Lower leg skin (tissue), 3 donors: ENCODE data around the gene NECTIN4.
"Not testable (repeated sequence)": the region's sequence is repeated elsewhere in the genome, so short reads cannot be mapped to it uniquely, and the experiment has no call there.

ENCODE experiments used
- POLR2A ChIP-seq, 2 donors: fragments of 450-650 bp; IDR thresholded peaks; one replicate each; pipeline ENCODE4 v1.6.1; 2016 to 2017; ENCODE audit warnings: antibody characterized with exemption in 2 of 2, mild to moderate bottlenecking in 1 of 2, moderate library complexity in 1 of 2
- TF ChIP-seq, protein P1 (sequence below), 3 donors: fragments of 450-650 bp; IDR thresholded peaks; one replicate each; pipeline ENCODE4 v1.5.1; 2016; ENCODE audit warnings: antibody characterized with exemption in 3 of 3, mild to moderate bottlenecking in 3 of 3, moderate library complexity in 2 of 3

DNA sequence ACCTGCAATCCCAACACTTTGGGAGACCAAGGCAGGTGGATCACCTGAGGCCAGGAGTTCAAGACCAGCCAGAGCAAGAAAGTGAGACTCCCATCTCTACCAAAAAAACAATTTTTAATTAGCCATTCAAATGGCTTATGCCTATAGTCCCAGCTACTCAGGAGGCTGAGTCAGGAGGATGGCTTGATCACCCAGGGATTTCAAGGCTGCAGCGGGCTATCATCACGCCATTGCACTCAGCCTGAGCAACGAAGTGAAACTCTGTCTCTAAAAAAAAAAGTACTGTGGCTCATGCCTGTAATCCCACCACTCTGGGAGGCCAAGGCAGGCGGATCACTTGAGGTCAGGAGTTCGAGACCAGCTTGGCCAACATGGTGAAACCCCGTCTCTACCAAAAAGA is 26.6 kb upstream of the NECTIN4 start:
- TF ChIP-seq, protein P1, sequence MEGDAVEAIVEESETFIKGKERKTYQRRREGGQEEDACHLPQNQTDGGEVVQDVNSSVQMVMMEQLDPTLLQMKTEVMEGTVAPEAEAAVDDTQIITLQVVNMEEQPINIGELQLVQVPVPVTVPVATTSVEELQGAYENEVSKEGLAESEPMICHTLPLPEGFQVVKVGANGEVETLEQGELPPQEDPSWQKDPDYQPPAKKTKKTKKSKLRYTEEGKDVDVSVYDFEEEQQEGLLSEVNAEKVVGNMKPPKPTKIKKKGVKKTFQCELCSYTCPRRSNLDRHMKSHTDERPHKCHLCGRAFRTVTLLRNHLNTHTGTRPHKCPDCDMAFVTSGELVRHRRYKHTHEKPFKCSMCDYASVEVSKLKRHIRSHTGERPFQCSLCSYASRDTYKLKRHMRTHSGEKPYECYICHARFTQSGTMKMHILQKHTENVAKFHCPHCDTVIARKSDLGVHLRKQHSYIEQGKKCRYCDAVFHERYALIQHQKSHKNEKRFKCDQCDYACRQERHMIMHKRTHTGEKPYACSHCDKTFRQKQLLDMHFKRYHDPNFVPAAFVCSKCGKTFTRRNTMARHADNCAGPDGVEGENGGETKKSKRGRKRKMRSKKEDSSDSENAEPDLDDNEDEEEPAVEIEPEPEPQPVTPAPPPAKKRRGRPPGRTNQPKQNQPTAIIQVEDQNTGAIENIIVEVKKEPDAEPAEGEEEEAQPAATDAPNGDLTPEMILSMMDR (IDR thresholded peaks at IDR 0.05), result not testable (repeated sequence)
- TF ChIP-seq POLR2A (IDR thresholded peaks at IDR 0.05), result not testable (repeated sequence)
